WTC11 (cell line): Measurements from ENCODE around the gene FBRS.

Source experiments
- E2F1 ChIP-seq: sonication (generic); formaldehyde crosslinking; IDR thresholded peaks from 2 replicates; pipeline ENCODE4 v1.8.0; 2022; ENCODE audit warnings: mild to moderate bottlenecking, missing genetic modification reagents
- FOXK1 ChIP-seq: sonication (generic); formaldehyde crosslinking; IDR thresholded peaks from 2 replicates; pipeline ENCODE4 v1.8.0; 2022; ENCODE audit warnings: mild to moderate bottlenecking, moderate library complexity, missing genetic modification reagents
- GABPB1 ChIP-seq: sonication (generic); formaldehyde crosslinking; IDR thresholded peaks from 2 replicates; pipeline ENCODE4 v1.8.1; 2023; ENCODE audit warnings: mild to moderate bottlenecking, missing genetic modification reagents
- JUN ChIP-seq: sonication (generic); formaldehyde crosslinking; IDR thresholded peaks from 2 replicates; pipeline ENCODE4 v1.8.0; 2023; ENCODE audit warnings: mild to moderate bottlenecking, missing genetic modification reagents
- SMAD3 ChIP-seq: sonication (generic); formaldehyde crosslinking; IDR thresholded peaks from 2 replicates; pipeline ENCODE4 v1.8.0; 2022; ENCODE audit warnings: missing genetic modification reagents, mild to moderate bottlenecking, borderline replicate concordance
- SP1 ChIP-seq: sonication (generic); formaldehyde crosslinking; conservative IDR thresholded peaks from 2 replicates; pipeline ENCODE4 v1.8.1; 2022; ENCODE audit warnings: missing genetic modification reagents
- TCF7 ChIP-seq: sonication (generic); formaldehyde crosslinking; IDR thresholded peaks from 2 replicates; pipeline ENCODE4 v1.8.0; 2022; ENCODE audit warnings: mild to moderate bottlenecking, low read depth, missing genetic modification reagents, moderate library complexity
- TEAD4 ChIP-seq: sonication (generic); formaldehyde crosslinking; IDR thresholded peaks from 2 replicates; pipeline ENCODE4 v1.8.0; 2022; ENCODE audit warnings: mild to moderate bottlenecking, missing genetic modification reagents
- ZNF423 ChIP-seq: fragments of 250-450 bp; sonication (Bioruptor Pico); IDR thresholded peaks from 2 replicates; pipeline ENCODE4 v2.1.2; 2022; ENCODE audit warnings: mild to moderate bottlenecking, moderate library complexity
- TF ChIP-seq, protein P1 (sequence below): fragments of 200-600 bp; IDR thresholded peaks from 2 replicates; pipeline ENCODE4 v1.8.0; 2022; ENCODE audit warnings: antibody characterized with exemption

DNA sequence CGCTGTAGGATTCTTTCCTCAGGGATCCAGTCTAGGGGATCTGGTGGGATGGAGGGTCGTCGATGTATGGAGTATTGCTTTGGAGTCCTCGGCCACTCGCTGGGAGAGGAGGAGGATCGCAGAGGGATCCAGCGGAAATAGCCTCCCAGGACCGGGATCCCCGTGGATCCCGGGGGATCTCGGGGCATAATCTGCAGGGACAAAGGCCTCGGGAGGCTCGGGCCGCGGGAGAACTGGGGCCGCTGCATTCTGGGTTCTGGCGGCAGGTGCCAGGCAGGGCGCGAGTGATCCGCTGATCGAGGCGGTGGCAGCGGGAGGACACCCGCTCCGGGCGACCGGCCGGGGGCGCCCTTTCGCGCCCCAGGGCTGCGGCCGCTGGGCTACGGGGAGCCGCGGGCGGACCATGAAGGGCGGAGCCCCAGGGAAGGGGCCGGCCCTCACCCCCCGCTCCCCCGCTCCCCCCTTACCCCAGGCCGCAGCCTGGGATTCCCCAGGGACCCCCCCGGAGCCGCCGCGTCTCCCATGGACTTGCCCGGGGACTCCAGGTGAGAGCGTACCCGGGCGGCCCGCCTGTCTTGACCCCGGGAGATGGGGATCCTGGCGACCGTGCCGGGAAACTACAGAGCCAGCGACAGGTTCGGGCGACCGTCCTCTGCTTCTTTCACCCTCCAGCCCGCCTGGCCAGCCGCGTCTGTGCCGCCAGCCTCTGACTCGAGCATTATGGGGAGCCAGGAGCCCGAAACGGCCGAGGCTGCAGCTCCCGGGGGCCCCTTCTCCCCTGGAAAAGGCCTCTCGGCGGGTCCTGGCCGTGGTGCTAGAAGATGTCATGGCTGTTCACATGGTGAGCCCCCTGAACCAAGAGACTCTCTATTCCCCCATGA lies 6.9 kb upstream of the FBRS start:
- TF ChIP-seq, protein P1, sequence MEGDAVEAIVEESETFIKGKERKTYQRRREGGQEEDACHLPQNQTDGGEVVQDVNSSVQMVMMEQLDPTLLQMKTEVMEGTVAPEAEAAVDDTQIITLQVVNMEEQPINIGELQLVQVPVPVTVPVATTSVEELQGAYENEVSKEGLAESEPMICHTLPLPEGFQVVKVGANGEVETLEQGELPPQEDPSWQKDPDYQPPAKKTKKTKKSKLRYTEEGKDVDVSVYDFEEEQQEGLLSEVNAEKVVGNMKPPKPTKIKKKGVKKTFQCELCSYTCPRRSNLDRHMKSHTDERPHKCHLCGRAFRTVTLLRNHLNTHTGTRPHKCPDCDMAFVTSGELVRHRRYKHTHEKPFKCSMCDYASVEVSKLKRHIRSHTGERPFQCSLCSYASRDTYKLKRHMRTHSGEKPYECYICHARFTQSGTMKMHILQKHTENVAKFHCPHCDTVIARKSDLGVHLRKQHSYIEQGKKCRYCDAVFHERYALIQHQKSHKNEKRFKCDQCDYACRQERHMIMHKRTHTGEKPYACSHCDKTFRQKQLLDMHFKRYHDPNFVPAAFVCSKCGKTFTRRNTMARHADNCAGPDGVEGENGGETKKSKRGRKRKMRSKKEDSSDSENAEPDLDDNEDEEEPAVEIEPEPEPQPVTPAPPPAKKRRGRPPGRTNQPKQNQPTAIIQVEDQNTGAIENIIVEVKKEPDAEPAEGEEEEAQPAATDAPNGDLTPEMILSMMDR: peak; percentile 27; the same call in 1 of the 2 replicates
- no peak for TF ChIP-seq FOXK1
- TF ChIP-seq E2F1 (CRISPR knock-in tag): no peak
- 0 out of 2 replicates have a peak, but pooled peaks have one; percentile 35 for TF ChIP-seq ZNF423
- no peak for TF ChIP-seq TEAD4 (CRISPR knock-in tag)
- TF ChIP-seq JUN (CRISPR knock-in tag): no peak
- no peak for TF ChIP-seq SP1
- peak; percentile 14; the same call in 1 of the 2 replicates for TF ChIP-seq GABPB1
- no peak for TF ChIP-seq SMAD3 (CRISPR knock-in tag)
- TF ChIP-seq TCF7 (CRISPR knock-in tag): no peak
